ENCODE measurements around the gene ACTG1.

DNA sequence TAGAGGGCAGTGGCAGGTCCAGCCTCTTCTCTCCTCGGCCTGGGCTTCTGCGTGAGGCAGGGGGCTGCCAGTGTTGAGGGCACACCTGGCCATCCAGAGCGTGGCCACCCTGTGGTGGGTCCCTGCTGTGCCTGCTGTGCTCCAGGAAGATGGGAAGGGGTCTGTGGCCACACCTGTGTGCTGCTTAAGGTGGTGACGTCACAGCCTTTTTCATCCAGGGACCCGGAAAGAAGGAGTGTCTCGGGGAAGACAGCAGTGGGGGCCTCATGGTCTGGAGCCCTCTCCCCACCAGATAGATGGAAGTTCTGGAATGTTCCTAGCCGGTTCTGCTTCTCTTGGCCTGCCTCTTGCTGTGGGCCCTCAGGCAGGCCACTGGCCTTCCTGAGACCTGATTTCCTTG, 36.5 kb downstream of the ACTG1 start:
- TF ChIP-seq, protein P1, sequence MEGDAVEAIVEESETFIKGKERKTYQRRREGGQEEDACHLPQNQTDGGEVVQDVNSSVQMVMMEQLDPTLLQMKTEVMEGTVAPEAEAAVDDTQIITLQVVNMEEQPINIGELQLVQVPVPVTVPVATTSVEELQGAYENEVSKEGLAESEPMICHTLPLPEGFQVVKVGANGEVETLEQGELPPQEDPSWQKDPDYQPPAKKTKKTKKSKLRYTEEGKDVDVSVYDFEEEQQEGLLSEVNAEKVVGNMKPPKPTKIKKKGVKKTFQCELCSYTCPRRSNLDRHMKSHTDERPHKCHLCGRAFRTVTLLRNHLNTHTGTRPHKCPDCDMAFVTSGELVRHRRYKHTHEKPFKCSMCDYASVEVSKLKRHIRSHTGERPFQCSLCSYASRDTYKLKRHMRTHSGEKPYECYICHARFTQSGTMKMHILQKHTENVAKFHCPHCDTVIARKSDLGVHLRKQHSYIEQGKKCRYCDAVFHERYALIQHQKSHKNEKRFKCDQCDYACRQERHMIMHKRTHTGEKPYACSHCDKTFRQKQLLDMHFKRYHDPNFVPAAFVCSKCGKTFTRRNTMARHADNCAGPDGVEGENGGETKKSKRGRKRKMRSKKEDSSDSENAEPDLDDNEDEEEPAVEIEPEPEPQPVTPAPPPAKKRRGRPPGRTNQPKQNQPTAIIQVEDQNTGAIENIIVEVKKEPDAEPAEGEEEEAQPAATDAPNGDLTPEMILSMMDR (IDR thresholded peaks at IDR 0.05): no peak
- TF ChIP-seq POLR2A (IDR thresholded peaks at IDR 0.05): no peak

All from testis (tissue), 2 donors.